ENCODE data around the gene G3BP1. TPM values are rescaled to one million over a fixed set of nuclear protein-coding genes. Genes with fewer than 3 reads are reported as not detected.

Gene G3BP1
- total and polyA plus RNA-seq, 2 of the 13 experiments (the other 11 are each of a cell fraction or from before 2014, with no cell fraction given) = 36.7 to 320 TPM

- TF ChIP-seq POGK (CRISPR knock-in tag; conservative IDR thresholded peaks at IDR 0.05) = no peak; the same call in 1 of the 2 replicates
- TF ChIP-seq ETV5 (CRISPR knock-in tag; IDR thresholded peaks at IDR 0.05; ENCODE audit: borderline replicate concordance) = no peak
- no peak for TF ChIP-seq ZSCAN9 (CRISPR knock-in tag; IDR thresholded peaks at IDR 0.05; ENCODE audit: borderline replicate concordance)
- no peak; the same call in 1 of the 2 replicates for TF ChIP-seq ZNF773 (CRISPR knock-in tag; IDR thresholded peaks at IDR 0.05; ENCODE audit: borderline replicate concordance)
- TF ChIP-seq MLXIP (CRISPR knock-in tag; IDR thresholded peaks at IDR 0.05; ENCODE audit: borderline replicate concordance) = no peak
- TF ChIP-seq KDM1A (CRISPR knock-in tag; IDR thresholded peaks at IDR 0.05) = no peak
- no peak for TF ChIP-seq KLF13 (CRISPR knock-in tag; IDR thresholded peaks at IDR 0.05)
- no peak for TF ChIP-seq ELF3 (CRISPR knock-in tag; IDR thresholded peaks at IDR 0.05)
- no peak for TF ChIP-seq SP5 (CRISPR knock-in tag; IDR thresholded peaks at IDR 0.05; ENCODE audit: borderline replicate concordance, low read depth)
- no peak for TF ChIP-seq ZNF749 (CRISPR knock-in tag; IDR thresholded peaks at IDR 0.05; ENCODE audit: borderline replicate concordance)
- no peak; the same call in 1 of the 2 replicates for TF ChIP-seq BRD4 (CRISPR knock-in tag; IDR thresholded peaks at IDR 0.05)
- no peak for TF ChIP-seq ZNF407 (CRISPR knock-in tag; IDR thresholded peaks at IDR 0.05; ENCODE audit: not compliant biosample characterization)
- TF ChIP-seq DR1 (CRISPR knock-in tag; IDR thresholded peaks at IDR 0.05) = no peak
- no peak for TF ChIP-seq NR0B2 (CRISPR knock-in tag; IDR thresholded peaks at IDR 0.05)
- no peak for TF ChIP-seq ZNF20 (CRISPR knock-in tag; IDR thresholded peaks at IDR 0.05)
- TF ChIP-seq KAT8 (CRISPR knock-in tag; IDR thresholded peaks at IDR 0.05) = no peak
These were observed 483 bp downstream of the G3BP1 start (continued) for GRCh38 chr5:151772029-151772845.

Data from HepG2 (cell line).